Activated T-helper 2 cell treated with anti-CD3 and anti-CD28 coated beads, Interferon-gamma antibody, Interleukin-2, Interleukin-4, amounts not matched to agents 10 μg/mL and 5 μg/mL and 100 μg/mL, durations not matched to agents 14 hours and 24 hours and 36 hours (primary cell): ENCODE results near the gene SNRNP27. TPM values are rescaled to one million over a fixed set of nuclear protein-coding genes. Genes with fewer than 3 reads are reported as not detected.

Experiments
- DNase-seq: peaks from one replicate; pipeline ENCODE4 v3.0.0; 2021; ENCODE audit warnings: low spot score
- H3K27ac Mint-ChIP-seq: one replicate; pipeline ENCODE4 v1.8.0; 2021; ENCODE audit warnings: mixed read lengths
- H3K27me3 Mint-ChIP-seq: one replicate; pipeline ENCODE4 v1.8.0; 2021; ENCODE audit warnings: low read depth, mixed read lengths
- H3K36me3 Mint-ChIP-seq: one replicate; pipeline ENCODE4 v1.8.0; 2021; ENCODE audit warnings: low read depth, mixed read lengths
- H3K4me1 Mint-ChIP-seq: one replicate; pipeline ENCODE4 v1.8.0; 2021; ENCODE audit warnings: low read depth, mixed read lengths
- H3K4me3 Mint-ChIP-seq: one replicate; pipeline ENCODE4 v1.8.0; 2021; ENCODE audit warnings: low read depth, mild to moderate bottlenecking, moderate library complexity, mixed read lengths
- H3K9me3 Mint-ChIP-seq: one replicate; pipeline ENCODE4 v1.8.0; 2021; ENCODE audit warnings: mixed read lengths
- intact Hi-C: fragments of 100-400 bp; cut with micrococcal nuclease; formaldehyde crosslinking; loops from one replicate; pipeline ENCODE4 v1.15.1; 2023
- total RNA-seq: library from RNA; stranded (reverse); gene quantifications from 2 replicates; pipeline ENCODE4 v1.2.3, GENCODE V29; 2022

Gene SNRNP27
- total RNA-seq, 1 donor from 2014 or later: 62.6 TPM

- DNase-seq: no peak
- Mint-ChIP-seq H3K36me3 (no peaks in the 10 kb centered on the region), H3K27ac (no peak overlapping the region), H3K4me1 (peaks cover 7% of the 10 kb centered on the region), H3K9me3 (no peaks in the 10 kb centered on the region), H3K27me3 (peaks cover 25% of the 10 kb centered on the region), H3K4me3 (no peak overlapping the region)
- intact Hi-C loops: no loop called here
Measured at GRCh38 chr2:69954084-69954483, 60.3 kb downstream of the SNRNP27 start.

Other genes starting within 250 kb of the SNRNP27 start
- 45.6 and 52.9 TPM in 2 replicates for gene ANXA4, start 151.8 kb upstream of the SNRNP27 start, total RNA-seq
- gene GMCL1, start 64.3 kb upstream of the SNRNP27 start, total RNA-seq: 29.2 and 29.3 TPM in 2 replicates
- 10.0 and 12.1 TPM in 2 replicates for gene MXD1, start 21.2 kb downstream of the SNRNP27 start, total RNA-seq
- gene ASPRV1, start 67.7 kb downstream of the SNRNP27 start, total RNA-seq: 1.0 and 1.1 TPM in 2 replicates
- gene PCBP1, start 193.5 kb downstream of the SNRNP27 start, total RNA-seq: 433 and 442 TPM in 2 replicates